Stimulated activated CD4-positive, alpha-beta T cell treated with anti-CD3 and anti-CD28 coated beads, TNF-alpha, amount 100 ng/mL, for 4 hours (primary cell): ENCODE measurements around the gene TNFRSF11A.

ENCODE experiments used
- DNase-seq, 3 experiments: peaks; one replicate each; pipeline ENCODE4 v3.0.0-alpha.2; 2020; ENCODE audit warnings: low read depth in 3 of 3

Gene TNFRSF11A

DNA sequence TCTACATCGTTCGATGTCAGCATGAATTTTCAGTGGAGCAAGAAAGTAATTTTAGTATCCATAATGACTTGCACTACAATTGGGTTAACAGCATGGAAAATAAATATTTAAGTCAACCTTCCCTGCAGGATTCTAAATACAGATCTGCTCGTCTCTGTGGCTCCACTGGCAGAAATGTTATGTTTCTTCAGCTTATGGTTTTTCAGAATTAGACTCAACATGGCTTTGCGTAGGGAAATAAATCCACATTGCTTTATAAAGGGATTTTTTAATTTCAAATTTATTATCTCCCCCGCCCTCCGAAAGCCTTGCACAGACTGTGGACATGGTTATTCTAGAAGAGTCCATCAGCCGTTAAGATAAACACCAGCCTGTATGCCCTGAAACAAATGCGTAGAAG is 18.2 kb downstream of the TNFRSF11A start:
- no peak for DNase-seq

DNA sequence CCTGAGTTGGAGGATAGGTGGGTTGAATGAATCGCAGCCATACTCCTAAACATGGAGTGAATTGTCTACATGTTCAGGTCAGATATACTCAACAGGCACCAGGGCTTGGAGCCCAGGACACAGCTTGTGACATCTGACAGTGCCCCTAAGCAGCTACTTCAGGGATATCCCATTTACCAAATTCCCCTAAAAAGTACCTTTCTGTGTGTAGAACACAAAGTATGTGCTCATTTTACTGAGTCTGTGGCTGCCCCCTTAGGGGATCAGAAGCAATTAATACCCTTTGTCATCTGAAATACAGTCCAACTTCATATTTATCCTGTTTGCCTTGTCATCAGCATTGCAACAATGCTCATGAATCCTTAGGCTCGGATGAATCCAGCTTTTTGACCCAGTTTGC is 20.8 kb downstream of the TNFRSF11A start:
- no peak for DNase-seq

DNA sequence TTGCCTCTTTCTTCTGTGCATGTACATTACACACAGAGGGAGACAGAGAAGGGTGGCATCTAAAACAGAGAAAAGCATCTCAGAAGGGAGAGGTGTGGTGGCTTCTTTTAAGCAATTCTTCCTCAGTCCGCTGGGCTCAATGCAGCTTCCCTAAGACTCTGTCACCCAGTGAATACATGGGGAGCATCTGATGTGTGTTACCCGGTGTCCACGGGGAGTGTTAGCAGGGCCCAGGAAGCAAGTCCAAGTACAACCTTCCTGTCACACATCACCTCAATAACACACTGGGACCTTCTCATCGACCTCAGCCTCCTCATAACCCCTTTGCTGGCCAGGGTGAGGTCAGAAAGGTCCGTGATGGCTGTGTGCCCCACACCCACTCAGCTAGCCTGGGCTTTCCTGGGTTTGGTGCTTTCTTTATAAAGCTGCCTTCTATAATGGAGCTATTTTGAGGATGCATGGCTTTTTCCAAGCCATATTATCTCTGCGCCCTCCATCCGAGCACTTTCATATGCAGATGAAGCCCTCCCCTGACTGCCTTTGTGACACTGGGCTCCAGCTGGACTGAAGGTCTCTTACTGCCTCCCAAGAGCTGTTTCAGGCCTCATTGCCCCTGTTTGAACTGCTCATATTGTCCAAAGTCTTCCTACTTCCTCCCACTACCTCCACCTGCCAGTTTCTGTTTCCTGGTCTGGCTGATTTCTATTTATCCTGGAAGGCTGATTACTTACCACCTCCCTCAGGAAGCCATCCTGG is 21.4 kb downstream of the TNFRSF11A start:
- no peak for DNase-seq

GRCh38 chr18:62347089-62347506 is 22.0 kb downstream of the TNFRSF11A start:
- DNase-seq = no peak

- no peak for DNase-seq
Measured at GRCh38 chr18:62348474-62348873, 23.4 kb downstream of the TNFRSF11A start.

- DNase-seq = no peak
Measured at GRCh38 chr18:62353170-62353569, 28.1 kb downstream of the TNFRSF11A start.

DNA sequence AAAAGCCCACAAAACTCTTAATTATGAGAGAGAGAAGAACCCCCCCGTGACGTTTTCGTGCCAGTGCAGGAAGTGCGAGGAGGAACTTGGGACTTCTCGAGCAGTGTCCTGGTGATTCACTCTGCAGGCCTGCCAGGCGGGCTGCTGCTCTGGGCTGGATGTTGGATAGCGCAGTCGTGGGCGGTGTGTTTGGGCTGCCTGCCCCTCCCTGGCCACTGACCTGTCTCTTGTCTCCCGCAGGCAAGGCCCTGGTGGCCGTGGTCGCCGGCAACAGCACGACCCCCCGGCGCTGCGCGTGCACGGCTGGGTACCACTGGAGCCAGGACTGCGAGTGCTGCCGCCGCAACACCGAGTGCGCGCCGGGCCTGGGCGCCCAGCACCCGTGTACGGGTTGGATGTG is 29.0 kb downstream of the TNFRSF11A start:
- DNase-seq = no peak

DNA sequence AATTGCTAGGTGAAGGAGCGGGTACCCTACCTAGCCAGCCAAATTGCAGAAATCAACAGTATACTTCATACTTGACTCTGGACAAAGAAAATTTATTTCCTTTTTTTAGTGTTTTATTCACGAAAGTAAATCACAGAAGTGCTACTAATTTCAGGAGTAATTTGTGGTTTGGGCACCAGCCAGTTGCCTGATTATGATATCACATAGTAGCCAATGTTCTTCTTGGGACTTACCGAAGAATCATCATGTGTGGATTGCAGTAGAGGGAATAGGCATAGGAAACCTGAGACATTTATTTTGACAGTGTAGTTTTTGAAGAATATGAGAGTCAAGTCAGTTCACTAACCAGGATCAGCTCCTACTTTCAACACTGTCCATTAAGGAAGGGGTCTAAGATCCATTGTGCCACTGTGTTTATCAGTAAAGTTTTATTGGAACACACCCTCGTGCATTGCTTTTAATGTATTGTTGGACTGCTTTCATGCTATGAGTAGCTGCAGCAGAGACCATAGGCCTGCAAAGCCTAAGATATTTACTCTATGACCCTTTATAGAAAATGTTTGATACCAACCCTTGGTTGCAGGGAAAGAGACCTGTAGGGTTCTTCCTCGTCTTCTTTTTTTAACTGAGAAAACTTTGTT is 32.1 kb downstream of the TNFRSF11A start:
- DNase-seq = no peak

GRCh38 chr18:62360805-62361204 is 35.7 kb downstream of the TNFRSF11A start:
- no peak for DNase-seq

- no peak for DNase-seq
Measured at GRCh38 chr18:62361288-62361687, 36.2 kb downstream of the TNFRSF11A start.

DNA sequence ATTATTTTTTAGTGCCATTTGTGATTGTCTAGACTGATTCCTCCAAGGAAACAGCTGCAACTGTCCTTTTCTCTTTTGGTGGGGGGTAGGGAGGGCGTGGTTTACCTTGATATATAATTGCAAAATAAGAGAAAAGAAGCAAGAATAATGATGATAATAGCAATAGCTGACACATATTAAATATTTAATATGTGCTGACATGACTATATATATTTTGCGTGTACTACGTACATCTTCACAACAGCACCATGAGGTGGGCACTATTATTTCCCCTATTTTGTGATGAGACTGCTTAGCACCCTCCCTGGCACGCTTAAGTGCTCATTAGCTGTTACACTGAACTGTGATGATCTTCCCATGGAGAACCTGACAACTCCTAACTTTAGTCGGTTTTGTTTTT is 39.4 kb downstream of the TNFRSF11A start:
- DNase-seq = no peak

- DNase-seq = no peak
Measured at GRCh38 chr18:62365420-62365819, 40.3 kb downstream of the TNFRSF11A start.

- no peak for DNase-seq
Measured at GRCh38 chr18:62366992-62367391, 41.9 kb downstream of the TNFRSF11A start.

- DNase-seq = no peak
Measured at GRCh38 chr18:62368100-62368499, 43.0 kb downstream of the TNFRSF11A start.

GRCh38 chr18:62369129-62369644 is 44.1 kb downstream of the TNFRSF11A start:
- no peak for DNase-seq

DNA sequence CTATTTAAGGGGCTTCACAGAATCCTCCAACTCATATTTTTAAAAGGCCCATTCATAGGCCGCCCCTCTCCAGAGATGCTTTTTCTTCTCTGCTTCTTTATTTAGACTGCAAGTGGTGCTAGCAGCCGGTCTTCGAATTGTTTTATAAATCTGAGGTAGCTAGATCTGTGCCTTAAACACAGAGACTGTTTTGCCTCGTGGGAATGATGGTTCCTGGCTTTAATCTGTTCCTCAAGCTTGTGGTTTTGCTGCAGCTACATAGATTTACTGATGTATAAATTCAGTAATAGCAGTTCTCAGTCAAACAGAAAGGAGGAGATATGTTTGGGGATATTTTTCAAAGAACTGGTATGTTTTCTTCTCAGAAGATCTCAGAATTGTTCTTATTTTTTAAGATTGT is 45.3 kb downstream of the TNFRSF11A start:
- DNase-seq = no peak

DNA sequence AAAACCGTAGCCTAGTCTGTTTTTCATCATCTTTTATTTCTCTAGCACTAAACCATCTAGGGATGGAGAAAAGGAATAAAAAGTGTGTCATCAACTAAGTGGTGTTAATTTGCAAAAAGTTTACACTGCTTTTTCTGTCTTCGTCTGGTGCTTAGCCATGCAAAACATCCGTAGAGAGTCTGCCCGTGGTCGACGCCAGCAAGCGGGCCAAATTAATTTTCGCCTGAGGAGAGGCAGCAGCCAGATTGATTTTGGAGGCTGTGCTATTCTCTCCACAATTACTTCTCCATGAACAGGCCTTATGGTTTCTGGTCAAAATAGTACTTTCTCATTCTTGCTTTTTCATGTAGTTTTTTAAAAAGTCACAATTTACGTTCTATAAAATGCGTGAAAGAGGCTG is 46.3 kb downstream of the TNFRSF11A start:
- DNase-seq = no peak

DNA sequence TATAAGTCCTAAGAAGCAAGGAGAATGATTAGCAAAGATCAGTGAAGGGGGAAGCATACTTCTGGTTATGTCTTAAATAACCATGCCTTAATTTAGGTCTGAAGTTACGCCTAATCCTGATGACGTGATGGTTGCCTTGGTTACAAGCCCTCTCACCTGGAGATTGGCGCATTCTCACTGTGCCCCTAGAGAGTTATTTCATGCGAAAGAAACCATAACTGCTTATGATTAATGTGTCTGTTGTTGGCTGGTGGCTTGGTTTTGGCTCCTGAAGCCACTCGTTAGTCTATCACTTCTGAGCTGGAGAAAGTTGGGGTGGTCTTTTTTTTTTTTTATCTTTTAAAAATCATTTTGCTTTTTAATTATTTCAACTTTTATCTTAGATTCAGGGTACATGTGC is 47.0 kb downstream of the TNFRSF11A start:
- DNase-seq = no peak

GRCh38 chr18:62372882-62373281 is 47.8 kb downstream of the TNFRSF11A start:
- DNase-seq = no peak

DNA sequence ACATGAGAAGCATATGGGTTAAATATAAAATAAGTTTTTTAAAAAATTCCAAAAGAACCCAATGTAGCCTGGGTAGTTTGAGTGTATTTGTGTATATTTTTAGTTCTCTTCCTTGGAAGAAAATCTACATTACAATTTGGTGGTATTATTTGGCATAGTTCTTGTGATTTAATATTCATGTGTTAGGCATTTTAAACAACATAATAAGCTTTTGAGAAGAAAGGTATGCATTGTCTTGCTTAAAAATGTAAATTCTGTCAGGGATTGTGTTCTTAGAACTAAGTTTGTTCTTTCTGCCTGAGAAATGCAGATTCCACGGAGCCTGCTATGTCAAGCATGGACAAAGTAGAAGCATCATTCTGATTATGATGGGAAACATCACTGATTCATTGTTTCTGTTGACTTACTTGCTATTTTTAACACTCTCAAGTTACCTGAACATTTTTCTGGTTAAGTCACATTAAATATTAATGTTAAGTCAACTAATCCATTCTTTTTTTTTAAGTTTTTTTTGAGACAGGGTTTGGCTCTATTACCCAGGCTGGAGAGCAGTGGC is 49.4 kb downstream of the TNFRSF11A start:
- no peak for DNase-seq

- no peak for DNase-seq
Measured at GRCh38 chr18:62377131-62377807, 52.2 kb downstream of the TNFRSF11A start.

GRCh38 chr18:62379051-62379450 is 53.9 kb downstream of the TNFRSF11A start:
- no peak for DNase-seq
